Lower leg skin (tissue), 3 donors: ENCODE measurements around the gene SARM1.
"Not testable (repeated sequence)": the region's sequence is repeated elsewhere in the genome, so short reads cannot be mapped to it uniquely, and the experiment has no call there.

ENCODE experiments used
- CTCF ChIP-seq, 3 donors: fragments of 450-650 bp; IDR thresholded peaks; one replicate each; pipeline ENCODE4 v1.5.1; 2016; ENCODE audit warnings: antibody characterized with exemption in 3 of 3, mild to moderate bottlenecking in 3 of 3, moderate library complexity in 2 of 3
- POLR2A ChIP-seq, 2 donors: fragments of 450-650 bp; IDR thresholded peaks; one replicate each; pipeline ENCODE4 v1.6.1; 2016 to 2017; ENCODE audit warnings: antibody characterized with exemption in 2 of 2, mild to moderate bottlenecking in 1 of 2, moderate library complexity in 1 of 2

DNA sequence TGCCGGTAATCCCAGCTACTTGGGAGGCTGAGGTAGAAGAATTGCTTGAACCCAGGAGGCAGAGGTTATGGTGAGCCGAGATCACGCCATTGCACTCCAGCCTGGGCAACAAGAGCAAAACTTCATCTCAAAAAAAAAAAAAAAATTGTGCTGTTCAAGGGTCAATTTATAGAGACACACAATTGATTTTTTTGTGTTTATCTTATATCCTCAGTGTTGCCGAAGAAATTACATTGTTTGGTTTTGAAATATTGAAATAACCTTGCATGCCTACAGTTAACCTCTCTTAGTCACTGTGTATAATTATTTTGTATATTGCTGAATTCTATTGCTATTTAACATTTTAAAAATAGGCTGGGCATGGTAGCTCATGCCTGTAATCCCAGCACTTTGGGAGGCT lies 56.5 kb downstream of the SARM1 start:
- TF ChIP-seq CTCF, POLR2A (IDR thresholded peaks at IDR 0.05): not testable (repeated sequence)
